Measurements from ENCODE around the gene LSMEM2. TPM values are rescaled to one million over a fixed set of nuclear protein-coding genes. Genes with fewer than 3 reads are reported as not detected.

Gene LSMEM2
- total RNA-seq, result 0.13 and 0.22 TPM in 2 replicates

DNA sequence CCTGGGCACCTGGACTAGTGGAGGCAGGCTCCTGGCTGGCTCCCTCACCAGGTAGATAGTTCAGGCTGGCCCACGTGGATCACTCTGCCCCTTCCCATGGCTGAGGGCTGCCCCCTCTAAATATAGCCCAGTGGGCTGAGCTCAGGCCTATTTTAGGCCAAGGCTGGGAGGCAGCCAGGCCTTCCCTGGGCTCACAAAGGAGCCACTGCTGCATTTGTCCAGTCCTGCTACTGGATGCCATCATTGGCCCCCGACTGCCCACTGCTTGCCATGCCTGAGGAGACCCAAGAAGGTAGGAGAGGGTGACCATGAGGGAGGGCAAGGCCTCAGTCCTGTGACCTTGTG lies at the start of gene LSMEM2:
TSS of gene LSMEM2 (plus strand) at position 208 of the 345 bp plus-strand sequence. CDS start at position 235, 27 bp downstream.

DNA sequence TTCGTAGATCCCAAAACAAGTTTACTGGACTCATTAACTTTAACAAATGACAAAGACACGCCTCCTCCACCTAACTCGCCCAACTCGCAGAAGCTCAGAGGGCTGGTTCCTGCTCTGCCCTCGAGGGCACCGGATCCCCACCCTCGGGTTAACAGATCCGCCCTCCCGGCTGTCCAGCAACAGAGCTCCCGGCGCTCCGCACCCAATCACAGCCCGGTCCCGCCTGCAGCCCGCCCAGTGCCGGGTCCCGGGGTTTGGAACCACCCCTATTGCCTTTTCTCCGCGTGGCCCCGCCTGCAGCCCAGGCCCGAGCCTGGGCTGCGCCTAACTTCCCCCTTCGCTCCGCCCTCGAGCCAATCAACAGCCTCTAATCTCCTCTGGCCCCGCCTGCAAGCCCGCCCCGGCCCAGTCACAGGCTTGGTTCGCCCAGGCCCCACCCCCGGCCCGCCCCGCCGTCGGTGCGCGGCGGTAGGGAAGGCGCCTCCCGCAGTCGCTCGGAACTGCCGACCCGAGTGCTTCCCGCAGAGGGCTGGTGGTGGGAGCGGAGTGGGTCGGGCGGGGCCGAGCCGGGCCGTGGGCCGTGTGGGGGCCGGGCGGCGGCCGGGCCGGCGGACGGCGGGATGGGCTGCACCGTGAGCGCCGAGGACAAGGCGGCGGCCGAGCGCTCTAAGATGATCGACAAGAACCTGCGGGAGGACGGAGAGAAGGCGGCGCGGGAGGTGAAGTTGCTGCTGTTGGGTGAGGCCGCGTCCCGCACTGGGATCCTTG lies 43.0 kb upstream of the LSMEM2 start, which contains the start of gene GNAI2:
TSS of gene GNAI2 (plus strand) at position 489 of the 768 bp plus-strand sequence. CDS start at position 621, 132 bp downstream.

DNA sequence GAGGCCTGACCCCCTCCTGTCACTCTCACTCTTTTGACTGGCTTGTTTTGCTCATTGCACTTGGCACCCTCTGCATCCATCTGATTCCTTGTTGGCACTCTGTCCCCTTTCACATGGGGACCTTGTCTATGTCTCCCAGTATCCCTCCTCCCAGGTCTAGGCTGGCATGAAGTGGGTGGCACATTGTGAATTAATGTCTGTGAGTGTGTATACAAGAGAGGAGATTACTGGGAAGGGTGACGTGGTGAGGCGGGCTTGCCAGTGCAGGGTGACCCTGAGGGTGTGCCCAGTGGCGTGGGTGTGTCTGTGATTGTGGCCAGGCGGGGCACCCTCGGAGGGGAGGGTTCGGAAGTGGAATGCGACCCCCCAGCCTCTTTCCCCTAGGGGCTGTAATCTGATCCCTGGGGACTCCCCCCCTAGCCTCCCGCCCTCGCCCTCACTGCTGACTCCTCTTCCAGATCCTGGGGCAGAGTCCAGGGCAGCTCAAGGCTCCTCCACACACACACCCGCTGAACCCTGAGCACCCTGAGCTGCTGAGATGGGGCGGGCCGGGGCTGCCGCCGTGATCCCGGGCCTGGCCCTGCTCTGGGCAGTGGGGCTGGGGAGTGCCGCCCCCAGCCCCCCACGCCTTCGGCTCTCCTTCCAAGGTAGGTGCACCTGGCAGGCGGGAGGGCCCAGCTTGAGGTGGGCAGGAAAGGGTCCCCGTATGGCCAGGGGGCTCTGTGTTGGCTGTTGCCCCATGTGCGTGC lies 10.0 kb upstream of the LSMEM2 start, which contains the start of gene SEMA3B:
TSS of gene SEMA3B (plus strand) at position 445 of the 749 bp plus-strand sequence. CDS start at position 539, 94 bp downstream.

DNA sequence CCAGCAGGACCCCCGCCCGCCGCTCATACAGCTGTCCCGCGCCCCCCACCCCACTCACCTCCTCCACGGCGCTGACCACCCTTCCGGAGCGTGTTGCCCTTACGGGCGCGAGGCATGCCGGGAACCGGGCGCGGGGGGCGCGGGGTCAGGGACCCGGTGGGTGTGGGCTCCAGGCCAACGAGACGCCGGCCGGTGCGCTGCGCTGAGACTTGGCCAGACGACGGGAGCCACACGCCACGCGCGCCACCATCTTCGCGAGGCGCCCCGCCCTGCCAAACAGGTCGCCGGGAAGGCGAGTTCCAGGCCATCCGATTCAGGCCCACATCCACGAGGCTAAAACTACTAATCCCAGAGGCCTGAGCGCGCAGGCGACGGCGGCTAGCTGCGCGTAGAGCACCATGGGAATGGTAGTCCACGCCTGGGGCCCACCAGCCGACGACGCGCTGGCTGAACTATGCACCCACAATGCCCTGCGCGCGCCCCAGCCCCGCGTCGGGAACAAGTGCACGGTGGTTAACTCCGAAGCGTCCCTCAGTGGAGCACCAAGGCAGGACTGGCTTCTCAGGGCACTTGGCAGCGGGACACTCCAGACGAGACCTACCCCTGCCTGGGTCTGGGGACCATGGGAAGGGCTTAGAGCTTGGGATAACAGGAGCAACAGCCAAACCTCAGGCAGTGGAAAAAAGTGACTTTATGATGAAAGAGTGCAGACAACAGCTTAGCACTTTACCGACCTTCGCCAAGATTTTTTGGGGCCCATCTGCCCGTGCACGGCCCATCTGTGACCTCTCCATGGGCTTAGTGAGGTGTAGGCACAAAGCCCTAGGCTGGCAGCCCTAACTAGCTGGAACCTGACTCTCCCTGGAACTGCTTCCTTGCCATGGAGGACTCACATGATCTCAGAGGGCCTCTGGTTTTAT lies 13.5 kb downstream of the LSMEM2 start, which contains the start of gene IFRD2:
TSS of gene IFRD2 (minus strand) at position 271 of the 920 bp plus-strand sequence. CDS start at position 116, 155 bp downstream.

DNA sequence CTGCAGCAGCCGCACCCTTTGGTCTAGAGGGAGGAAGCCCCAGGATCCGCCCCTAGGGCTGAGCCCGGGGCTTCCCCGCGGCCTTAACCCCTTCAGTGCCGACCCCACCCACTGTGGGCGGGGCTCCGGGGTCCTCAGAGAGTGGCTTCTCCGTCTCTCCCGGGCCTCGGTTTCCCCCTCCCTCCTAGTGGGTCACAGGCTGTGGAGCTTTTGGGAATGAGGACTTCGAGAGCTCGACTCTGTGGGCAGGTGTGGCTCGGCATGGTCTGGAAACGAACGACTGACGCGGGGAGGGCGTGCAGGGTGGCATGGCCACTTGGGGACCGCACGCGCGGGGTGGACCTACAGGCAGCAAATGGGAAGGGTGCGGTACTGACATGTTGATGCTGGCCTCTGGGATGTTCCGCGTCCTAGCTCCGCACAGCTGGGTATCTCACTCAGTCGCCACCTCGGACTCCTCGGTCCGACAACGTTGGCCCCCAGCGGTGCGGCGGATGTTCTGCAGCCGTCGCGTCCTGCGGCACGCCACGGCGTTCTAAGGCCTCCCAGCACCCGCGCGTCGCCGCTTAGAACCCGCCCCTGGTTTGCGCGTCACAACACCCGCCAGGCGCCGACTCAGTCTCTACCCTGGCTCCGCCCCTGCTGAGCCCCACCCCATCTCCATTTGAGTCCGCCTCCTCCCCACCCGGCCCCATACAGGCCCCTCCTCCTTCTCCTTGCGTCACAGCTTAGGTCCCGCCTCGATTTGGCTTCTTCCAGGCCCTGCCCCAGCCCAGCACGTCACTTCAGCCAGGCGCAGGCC lies 20.1 kb downstream of the LSMEM2 start, which contains the start of the genes HYAL3 and NAA80:
TSS of gene HYAL3 (minus strand) at position 570 of the 802 bp plus-strand sequence. CDS start 3,803 bp downstream, outside the sequence.
TSS of gene NAA80 (minus strand) at position 570 of the 802 bp plus-strand sequence. CDS start 1,942 bp downstream, outside the sequence.

DNA sequence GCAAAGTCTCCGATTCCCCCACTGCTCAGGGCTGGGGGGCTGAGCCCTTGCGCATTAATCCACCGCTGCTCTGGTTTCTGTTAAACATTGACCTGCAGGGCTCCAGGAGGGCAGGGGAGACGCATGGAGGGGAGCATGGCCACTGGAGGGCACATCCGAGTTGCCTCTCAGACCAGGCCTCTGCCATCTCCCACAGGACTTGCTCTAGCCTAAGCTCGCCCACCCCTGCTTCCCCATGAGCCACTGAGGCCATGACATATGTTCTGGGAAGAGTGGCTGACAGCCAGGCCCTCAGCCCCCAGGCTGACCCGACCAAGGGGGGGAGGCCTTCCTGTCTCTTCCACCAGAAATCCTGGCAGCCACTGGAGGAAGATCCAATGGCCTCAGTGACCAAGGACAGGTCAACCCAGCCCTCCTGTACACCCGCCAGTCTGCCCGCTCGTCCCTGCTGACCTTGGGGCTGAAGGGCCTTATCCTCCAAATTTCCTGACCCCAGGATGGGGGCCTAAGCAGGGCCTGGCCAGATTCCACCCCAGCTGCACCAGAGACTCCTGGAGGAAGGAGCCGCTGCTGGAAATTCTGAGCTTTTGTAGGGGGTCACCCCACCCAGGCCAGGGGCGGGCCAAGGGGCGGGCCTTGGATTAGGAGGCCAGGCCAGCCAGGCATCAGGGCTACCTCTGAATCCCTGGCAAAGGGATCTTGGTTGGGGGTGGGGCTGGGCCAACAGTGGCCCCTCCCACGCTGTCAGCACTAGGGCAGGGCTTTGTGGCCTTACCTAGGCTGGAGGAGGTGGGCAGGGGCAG lies 24.3 kb downstream of the LSMEM2 start, which contains the start of gene HYAL1:
TSS of gene HYAL1 (minus strand) at position 562 of the 803 bp plus-strand sequence. CDS start 618 bp downstream, outside the sequence.

DNA sequence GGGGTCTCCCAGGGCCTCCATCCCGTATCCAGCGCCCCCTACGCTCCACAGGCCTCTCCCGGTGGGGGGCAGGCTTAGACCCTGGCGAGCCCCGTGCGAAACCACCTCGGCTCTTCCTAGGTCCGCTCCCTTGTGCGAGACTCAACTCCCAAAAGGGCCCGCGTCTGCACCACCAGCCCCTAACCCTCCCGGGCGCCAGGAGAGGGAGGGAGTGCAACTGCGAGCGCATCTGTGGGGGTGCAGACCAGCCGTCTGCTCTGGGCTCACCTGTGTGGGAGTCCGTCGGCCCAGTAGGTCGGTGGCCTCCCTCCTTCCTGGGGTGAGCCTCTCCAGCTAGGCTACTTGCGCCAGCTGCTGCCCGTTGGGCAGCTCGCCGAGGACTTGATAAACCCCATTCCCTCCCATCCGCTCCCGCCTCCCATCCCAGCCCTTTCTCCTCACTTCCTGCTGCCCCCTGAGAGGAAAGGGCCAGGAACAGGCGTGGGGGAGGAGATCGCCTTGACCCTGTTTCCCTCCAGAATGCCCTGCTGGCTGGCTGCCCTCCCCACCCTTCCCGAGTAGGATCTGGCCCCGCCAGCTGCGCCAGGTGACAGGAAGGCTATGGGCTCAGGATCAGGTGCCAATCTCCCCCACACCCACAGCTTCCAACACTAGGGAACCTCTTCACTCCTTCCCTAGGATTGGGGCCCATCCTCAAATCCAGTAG lies 43.7 kb downstream of the LSMEM2 start, which contains the start of gene HYAL2:
TSS of gene HYAL2 (minus strand) at position 360 of the 706 bp plus-strand sequence. CDS start 2,256 bp downstream, outside the sequence.

DNA sequence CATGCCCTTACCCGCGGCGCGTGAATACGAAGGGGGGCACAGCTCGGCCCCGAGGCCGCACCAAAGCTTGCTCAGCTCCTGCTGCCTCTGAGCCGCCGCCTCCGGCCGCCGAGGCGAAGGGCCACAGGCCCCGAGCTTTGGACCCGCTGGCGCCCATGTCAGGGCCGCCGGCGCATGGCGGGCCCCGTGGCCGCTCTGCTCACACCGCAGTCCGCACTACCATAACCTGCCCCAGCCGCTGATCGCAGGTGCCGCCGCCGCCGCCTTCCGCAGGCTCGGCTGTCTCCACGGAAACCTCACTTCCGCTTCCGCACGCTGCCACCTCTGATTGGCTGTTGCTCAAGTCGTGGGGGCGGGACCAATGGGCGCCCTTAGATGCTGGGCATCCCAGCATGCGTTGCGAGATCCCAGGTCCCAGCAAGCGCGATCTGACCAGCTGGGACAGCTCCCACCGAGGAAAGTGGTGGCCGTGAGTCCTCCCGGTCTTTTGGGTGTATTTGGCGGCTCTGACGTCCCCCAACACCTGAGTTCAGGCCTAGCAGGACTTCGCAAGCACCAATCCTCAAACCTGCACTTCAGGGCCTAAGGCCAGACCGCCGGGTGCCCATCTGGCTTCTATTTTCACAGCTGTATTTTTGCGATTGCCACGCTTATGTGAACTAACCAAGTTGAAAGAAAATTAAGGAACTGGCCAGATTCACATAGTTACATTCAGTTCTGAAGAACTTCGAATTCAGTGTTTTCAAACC lies 49.2 kb downstream of the LSMEM2 start, which contains the start of gene TUSC2:
TSS of gene TUSC2 (minus strand) at position 281 of the 749 bp plus-strand sequence. CDS start at position 157, 124 bp downstream.

Other genes starting within 250 kb of the LSMEM2 start
- gene RBM5, start 190.2 kb upstream of the LSMEM2 start, total RNA-seq, result 160 TPM in 2 replicates
- gene SEMA3F, start 123.8 kb upstream of the LSMEM2 start, total RNA-seq, result 9.5 and 14.2 TPM in 2 replicates
- not detected in 2 replicates for gene GNAT1, start 87.5 kb upstream of the LSMEM2 start, total RNA-seq
- gene SLC38A3, start 73.8 kb upstream of the LSMEM2 start, total RNA-seq, result 0.11 and 0.39 TPM in 2 replicates
- 211 and 281 TPM in 2 replicates for gene GNAI2, start 42.9 kb upstream of the LSMEM2 start, total RNA-seq
- gene SEMA3B, start 9.9 kb upstream of the LSMEM2 start, total RNA-seq, result 16.5 and 24.4 TPM in 2 replicates
- gene IFRD2, start 13.3 kb downstream of the LSMEM2 start, total RNA-seq, result 41.7 and 52.7 TPM in 2 replicates
- gene HYAL3, start 20.3 kb downstream of the LSMEM2 start, total RNA-seq, result 1.8 and 3.3 TPM in 2 replicates
- gene NAA80, start 20.3 kb downstream of the LSMEM2 start, total RNA-seq, result 4.3 and 5.6 TPM in 2 replicates
- 14.5 and 15.5 TPM in 2 replicates for gene HYAL1, start 24.5 kb downstream of the LSMEM2 start, total RNA-seq
- 25.9 and 27.8 TPM in 2 replicates for gene HYAL2, start 43.7 kb downstream of the LSMEM2 start, total RNA-seq
- 11.1 and 14.5 TPM in 2 replicates for gene TUSC2, start 49.1 kb downstream of the LSMEM2 start, total RNA-seq
- 19.1 and 21.7 TPM in 2 replicates for gene RASSF1, start 61.7 kb downstream of the LSMEM2 start, total RNA-seq
- gene ZMYND10, start 66.6 kb downstream of the LSMEM2 start, total RNA-seq, result 2.0 and 4.2 TPM in 2 replicates
- gene NPRL2, start 71.7 kb downstream of the LSMEM2 start, total RNA-seq, result 15.8 and 17.5 TPM in 2 replicates
- 17.8 and 18.3 TPM in 2 replicates for gene CYB561D2, start 71.8 kb downstream of the LSMEM2 start, total RNA-seq
- gene TMEM115, start 80.4 kb downstream of the LSMEM2 start, total RNA-seq, result 40.9 and 47.1 TPM in 2 replicates
- 0.22 TPM in 1 of 2 replicates, not detected in the other for gene CACNA2D2, start 224.5 kb downstream of the LSMEM2 start, total RNA-seq